ENCODE data around the gene TAOK1.

TAOK1 gene

GRCh38 chr17:29390851-29391631 lies 878 bp downstream of the TAOK1 start:
- peak overlapping the region; percentile 90 for H3K4me3 ChIP-seq (ENCODE audit: low read depth, low read length)
- TF ChIP-seq CTCF (conservative IDR thresholded peaks at IDR 0.05; ENCODE audit: low read depth, low read length): no peak
- DNase-seq (ENCODE audit: low read depth): peak; percentile 64

GRCh38 chr17:29393436-29393835 lies 3.3 kb downstream of the TAOK1 start:
- no peak overlapping the region for H3K4me3 ChIP-seq (ENCODE audit: low read depth, low read length)
- TF ChIP-seq CTCF (conservative IDR thresholded peaks at IDR 0.05; ENCODE audit: low read depth, low read length): no peak
- peak; percentile 64 for DNase-seq (ENCODE audit: low read depth)

- TF ChIP-seq CTCF (conservative IDR thresholded peaks at IDR 0.05; ENCODE audit: low read depth, low read length): no peak
- H3K4me3 ChIP-seq (ENCODE audit: low read depth, low read length): no peak overlapping the region
- DNase-seq (ENCODE audit: low read depth): no peak
These were observed 4.6 kb downstream of the TAOK1 start for GRCh38 chr17:29394761-29395160.

- H3K4me3 ChIP-seq (ENCODE audit: low read depth, low read length): no peak overlapping the region
- TF ChIP-seq CTCF (conservative IDR thresholded peaks at IDR 0.05; ENCODE audit: low read depth, low read length): no peak
- DNase-seq (ENCODE audit: low read depth): no peak
These were observed 5.9 kb downstream of the TAOK1 start for GRCh38 chr17:29396066-29396465.

DNA sequence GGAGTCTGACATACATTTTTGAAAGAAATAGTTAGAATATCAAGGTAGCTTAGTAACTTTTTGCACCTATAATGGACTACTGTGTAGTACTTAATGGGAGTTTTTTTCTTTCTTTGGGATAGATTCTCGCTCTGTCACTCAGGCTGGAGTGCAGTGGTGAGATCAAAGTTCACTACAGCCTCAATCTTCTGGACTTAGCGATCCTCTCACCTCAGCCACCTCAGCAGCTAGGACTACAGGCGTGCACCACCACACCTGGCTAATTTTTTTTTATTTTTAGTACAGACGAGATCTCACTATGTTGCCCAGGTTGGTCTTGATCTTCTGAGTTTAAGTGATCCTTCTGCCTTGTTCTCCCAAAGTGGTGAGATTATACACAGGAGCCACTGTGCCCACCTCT lies 9.5 kb downstream of the TAOK1 start:
- DNase-seq (ENCODE audit: low read depth): no peak
- no peak overlapping the region for H3K4me3 ChIP-seq (ENCODE audit: low read depth, low read length)
- TF ChIP-seq CTCF (conservative IDR thresholded peaks at IDR 0.05; ENCODE audit: low read depth, low read length): no peak

- H3K4me3 ChIP-seq (ENCODE audit: low read depth, low read length): no peak overlapping the region
- no peak for TF ChIP-seq CTCF (conservative IDR thresholded peaks at IDR 0.05; ENCODE audit: low read depth, low read length)
- no peak for DNase-seq (ENCODE audit: low read depth)
These were observed 10.7 kb downstream of the TAOK1 start for GRCh38 chr17:29400818-29401217.

DNA sequence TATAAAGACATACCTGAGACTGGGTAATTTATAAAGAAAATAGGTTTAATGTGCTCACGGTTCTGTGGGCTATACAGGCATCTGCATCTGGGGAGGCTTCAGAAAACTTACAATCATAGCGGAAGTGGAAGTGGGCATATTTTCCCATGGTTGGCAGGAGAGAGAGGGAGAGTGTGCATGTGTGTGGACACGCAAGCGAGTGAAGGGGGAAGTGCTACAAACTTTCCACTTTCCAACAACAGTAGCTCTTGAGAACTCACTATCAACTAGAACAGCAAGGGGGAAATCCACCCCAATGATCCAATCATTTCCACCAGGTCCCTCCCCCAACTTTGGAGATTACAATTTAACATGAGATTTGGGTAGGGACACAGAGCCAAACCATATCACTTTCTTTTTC lies 11.1 kb downstream of the TAOK1 start:
- TF ChIP-seq CTCF (conservative IDR thresholded peaks at IDR 0.05; ENCODE audit: low read depth, low read length): no peak

More for the DNA sequence above, 11.1 kb downstream of the TAOK1 start:
- H3K4me3 ChIP-seq (ENCODE audit: low read depth, low read length): no peak overlapping the region
- DNase-seq (ENCODE audit: low read depth): no peak

Data from choroid plexus epithelial cell (primary cell).